Brain microvascular endothelial cell (primary cell): ENCODE data around the gene TULP1.
A peak's percentile ranks its signal among the peaks of the same experiment; 100 is the strongest.

Experiments
- DNase-seq: peaks from one replicate; pipeline ENCODE4 v3.0.0-alpha.2; 2020
- H3K27ac ChIP-seq: fragments of 250-450 bp; sonication (Bioruptor Pico); 2 replicates; pipeline ENCODE4 v1.5.1; 2020; ENCODE audit warnings: mild to moderate bottlenecking, moderate library complexity
- H3K27me3 ChIP-seq: fragments of 250-450 bp; sonication (Bioruptor Pico); replicated peaks from 2 replicates; pipeline ENCODE4 v1.5.1; 2020; ENCODE audit warnings: mild to moderate bottlenecking
- H3K36me3 ChIP-seq: fragments of 250-450 bp; sonication (Bioruptor Pico); replicated peaks from 2 replicates; pipeline ENCODE4 v1.5.1; 2020; ENCODE audit warnings: mild to moderate bottlenecking
- H3K4me3 ChIP-seq: 2 replicates; pipeline ENCODE4 v1.5.1; 2011; ENCODE audit warnings: low read depth, mild to moderate bottlenecking, control low read depth, low read length, moderate library complexity
- in situ Hi-C: cut with HindIII; loops from 2 replicates; pipeline ENCODE4 v1.10.0; 2017; ENCODE audit warnings: low sequenced_read_pairs, low pct_ligation_motif_present
- TF ChIP-seq, protein P1 (sequence below): IDR thresholded peaks from 2 replicates; pipeline ENCODE4 v1.5.1; 2011; ENCODE audit warnings: low read depth, mild to moderate bottlenecking, moderate library complexity, low read length, control low read depth, inconsistent platforms; ENCODE audit errors: missing control alignments

TULP1 gene

DNA sequence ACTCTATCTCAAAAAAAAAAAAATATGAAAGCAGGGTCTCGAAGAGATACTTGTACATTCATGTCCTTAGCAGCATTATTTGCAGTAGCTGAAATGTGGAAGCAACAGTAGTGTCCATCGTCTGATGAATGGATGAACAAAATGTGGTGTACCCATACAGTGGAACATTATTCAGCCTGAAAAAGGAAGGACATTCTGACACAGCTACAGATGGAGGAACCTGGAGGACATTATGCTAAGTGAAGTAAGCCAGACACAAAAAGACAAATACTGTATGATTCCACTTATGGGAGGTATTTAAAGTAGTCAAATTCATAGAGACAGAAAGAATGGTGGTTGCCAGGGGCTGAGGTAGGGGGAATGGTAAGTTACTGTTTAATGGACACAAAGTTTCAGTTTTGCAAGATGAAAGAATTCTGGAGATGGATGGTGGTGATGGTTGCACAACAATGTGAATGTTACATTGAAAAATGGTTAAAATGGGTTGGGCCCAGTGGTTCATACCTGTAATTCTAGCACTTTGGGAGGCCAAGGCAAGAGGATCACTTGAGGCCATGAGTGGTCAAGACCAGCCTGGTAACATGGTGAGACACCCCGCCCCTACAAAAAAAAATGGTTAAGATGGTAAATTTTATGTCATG, 11.8 kb upstream of the TULP1 start:
- no peak overlapping the region for H3K27ac ChIP-seq
- in situ Hi-C loops, result no loop called here
- H3K27me3 ChIP-seq, result no peaks in the 10 kb centered on the region
- no peaks in the 10 kb centered on the region for H3K36me3 ChIP-seq
- no peak overlapping the region for H3K4me3 ChIP-seq
- TF ChIP-seq, protein P1, sequence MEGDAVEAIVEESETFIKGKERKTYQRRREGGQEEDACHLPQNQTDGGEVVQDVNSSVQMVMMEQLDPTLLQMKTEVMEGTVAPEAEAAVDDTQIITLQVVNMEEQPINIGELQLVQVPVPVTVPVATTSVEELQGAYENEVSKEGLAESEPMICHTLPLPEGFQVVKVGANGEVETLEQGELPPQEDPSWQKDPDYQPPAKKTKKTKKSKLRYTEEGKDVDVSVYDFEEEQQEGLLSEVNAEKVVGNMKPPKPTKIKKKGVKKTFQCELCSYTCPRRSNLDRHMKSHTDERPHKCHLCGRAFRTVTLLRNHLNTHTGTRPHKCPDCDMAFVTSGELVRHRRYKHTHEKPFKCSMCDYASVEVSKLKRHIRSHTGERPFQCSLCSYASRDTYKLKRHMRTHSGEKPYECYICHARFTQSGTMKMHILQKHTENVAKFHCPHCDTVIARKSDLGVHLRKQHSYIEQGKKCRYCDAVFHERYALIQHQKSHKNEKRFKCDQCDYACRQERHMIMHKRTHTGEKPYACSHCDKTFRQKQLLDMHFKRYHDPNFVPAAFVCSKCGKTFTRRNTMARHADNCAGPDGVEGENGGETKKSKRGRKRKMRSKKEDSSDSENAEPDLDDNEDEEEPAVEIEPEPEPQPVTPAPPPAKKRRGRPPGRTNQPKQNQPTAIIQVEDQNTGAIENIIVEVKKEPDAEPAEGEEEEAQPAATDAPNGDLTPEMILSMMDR, result no peak
- DNase-seq, result no peak

GRCh38 chr6:35522660-35523658, 10.3 kb upstream of the TULP1 start:
- peak; percentile 48 for DNase-seq
- H3K36me3 ChIP-seq, result no peaks in the 10 kb centered on the region
- TF ChIP-seq, protein P1, result peak; percentile 97
- H3K4me3 ChIP-seq, result peak overlapping the region; percentile 35
- no peaks in the 10 kb centered on the region for H3K27me3 ChIP-seq
- no peak overlapping the region for H3K27ac ChIP-seq
- in situ Hi-C loops, result no loop called here

GRCh38 chr6:35522151-35522550, 9.5 kb upstream of the TULP1 start:
- no peak overlapping the region for H3K4me3 ChIP-seq
- H3K27me3 ChIP-seq, result no peaks in the 10 kb centered on the region
- in situ Hi-C loops, result no loop called here
- H3K27ac ChIP-seq, result no peak overlapping the region
- no peaks in the 10 kb centered on the region for H3K36me3 ChIP-seq
- DNase-seq, result no peak
- TF ChIP-seq, protein P1, result no peak

- in situ Hi-C loops, result no loop called here
Measured at GRCh38 chr6:35521235-35521634, 8.5 kb upstream of the TULP1 start.

GRCh38 chr6:35519313-35520015, 6.8 kb upstream of the TULP1 start:
- TF ChIP-seq, protein P1, result no peak
- in situ Hi-C loops, result no loop called here
- no peak overlapping the region for H3K4me3 ChIP-seq
- DNase-seq, result no peak
- H3K27me3 ChIP-seq, result no peaks in the 10 kb centered on the region
- no peak overlapping the region for H3K27ac ChIP-seq
- no peaks in the 10 kb centered on the region for H3K36me3 ChIP-seq

More at GRCh38 chr6:35521235-35521634, 8.5 kb upstream of the TULP1 start:
- TF ChIP-seq, protein P1, result no peak
- DNase-seq, result no peak
- H3K27me3 ChIP-seq, result no peaks in the 10 kb centered on the region
- H3K4me3 ChIP-seq, result no peak overlapping the region
- H3K36me3 ChIP-seq, result no peaks in the 10 kb centered on the region
- no peak overlapping the region for H3K27ac ChIP-seq
